GM20431 (cell line): ENCODE measurements around the gene CHAC1.
"Not testable (repeated sequence)": the region's sequence is repeated elsewhere in the genome, so short reads cannot be mapped to it uniquely, and the experiment has no call there.

Experiments
- in situ Hi-C: fragments of 300-500 bp; cut with MseI, MboI; formaldehyde crosslinking; loops from one replicate; pipeline ENCODE4 v1.15.0; 2020; ENCODE audit warnings: low sequenced_read_pairs; ENCODE audit not compliant: unreplicated experiment

Gene CHAC1

DNA sequence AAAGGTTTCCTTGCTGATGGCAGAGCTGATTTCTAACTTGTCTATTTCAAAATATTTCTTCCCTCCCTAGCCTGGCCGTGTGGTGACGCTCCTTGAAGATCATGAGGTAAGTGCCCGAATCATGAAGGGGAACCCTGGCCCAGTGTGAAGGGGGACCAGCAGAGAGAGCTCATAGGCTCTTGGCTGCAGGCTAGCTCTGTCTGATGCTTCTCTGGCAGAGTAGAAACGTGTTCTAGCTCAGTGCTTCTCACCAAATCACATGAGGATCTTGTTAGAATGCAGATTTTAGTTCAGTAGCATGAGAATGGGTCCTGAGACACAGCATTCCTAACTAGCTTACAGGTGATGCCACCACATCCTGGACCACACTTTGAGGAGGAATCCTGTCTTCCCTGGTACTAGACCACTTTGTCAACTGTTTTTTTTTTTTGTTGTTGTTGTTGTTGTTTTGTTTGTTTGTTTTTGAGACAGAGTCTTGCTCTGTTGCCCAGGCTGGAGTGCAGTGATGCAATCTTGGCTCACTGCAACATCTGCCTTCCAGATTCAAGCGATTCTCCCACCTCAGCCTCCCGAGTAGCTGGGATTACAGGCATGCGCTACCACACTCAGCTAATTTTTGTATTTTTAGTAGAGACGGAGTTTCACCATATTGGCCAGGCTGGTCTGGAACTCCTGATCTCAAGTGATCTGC lies 1.0 kb downstream of the CHAC1 start:
- in situ Hi-C loops = not testable (repeated sequence)

DNA sequence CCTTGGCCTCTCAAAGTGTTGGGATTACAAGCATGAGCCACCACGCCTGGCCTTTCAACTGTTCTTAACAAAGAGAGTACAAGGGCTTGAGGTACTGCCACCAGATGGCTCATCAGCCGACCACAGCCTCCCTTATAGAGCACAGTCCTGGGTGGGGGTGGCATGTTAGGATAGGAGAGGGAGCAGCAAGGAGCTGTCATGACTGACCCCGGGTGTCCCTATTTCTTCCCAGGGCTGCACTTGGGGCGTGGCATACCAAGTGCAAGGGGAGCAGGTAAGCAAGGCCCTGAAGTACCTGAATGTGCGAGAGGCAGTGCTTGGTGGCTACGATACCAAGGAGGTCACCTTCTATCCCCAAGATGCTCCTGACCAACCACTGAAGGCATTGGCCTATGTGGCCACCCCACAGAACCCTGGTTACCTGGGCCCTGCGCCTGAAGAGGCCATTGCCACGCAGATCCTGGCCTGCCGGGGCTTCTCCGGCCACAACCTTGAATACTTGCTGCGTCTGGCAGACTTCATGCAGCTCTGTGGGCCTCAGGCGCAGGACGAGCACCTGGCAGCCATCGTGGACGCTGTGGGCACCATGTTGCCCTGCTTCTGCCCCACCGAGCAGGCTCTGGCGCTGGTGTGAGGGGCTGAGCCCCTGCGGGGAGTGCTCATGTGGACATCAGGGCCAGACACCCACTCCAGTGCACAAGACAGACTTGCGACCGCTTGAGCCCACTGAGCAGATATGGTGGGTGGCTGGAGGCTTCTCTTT lies 2.1 kb downstream of the CHAC1 start:
- in situ Hi-C loops = no loop called here

DNA sequence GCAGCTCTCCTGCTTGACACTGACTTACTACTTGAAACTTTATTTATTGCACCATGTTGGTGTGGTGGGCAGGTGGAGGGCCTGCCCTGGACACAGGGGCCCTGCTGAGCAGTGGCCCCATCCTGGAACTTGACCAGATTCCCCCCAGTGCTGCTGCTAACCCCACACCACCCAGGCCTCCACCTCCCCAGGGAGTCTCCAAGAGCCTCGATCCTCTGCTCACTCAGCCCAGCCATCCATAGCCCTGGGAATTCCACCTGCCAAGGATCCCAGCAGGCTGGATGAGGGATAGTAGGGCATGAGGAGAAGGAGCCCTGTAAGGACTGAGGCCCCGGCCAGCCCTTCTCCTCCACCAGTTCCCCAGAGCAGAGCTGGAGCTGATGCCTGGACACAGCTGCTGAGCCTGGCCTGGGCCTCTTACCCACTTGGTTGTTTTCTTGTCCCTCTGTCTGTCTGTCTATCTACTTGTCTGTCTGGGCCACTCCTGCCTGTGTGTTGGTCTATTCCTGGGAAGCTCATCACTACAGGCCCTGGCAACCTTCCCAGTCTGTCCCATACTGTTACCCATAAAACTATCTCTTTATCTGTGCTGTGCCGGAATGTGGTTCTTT lies 2.8 kb downstream of the CHAC1 start:
- in situ Hi-C loops = no loop called here

DNA sequence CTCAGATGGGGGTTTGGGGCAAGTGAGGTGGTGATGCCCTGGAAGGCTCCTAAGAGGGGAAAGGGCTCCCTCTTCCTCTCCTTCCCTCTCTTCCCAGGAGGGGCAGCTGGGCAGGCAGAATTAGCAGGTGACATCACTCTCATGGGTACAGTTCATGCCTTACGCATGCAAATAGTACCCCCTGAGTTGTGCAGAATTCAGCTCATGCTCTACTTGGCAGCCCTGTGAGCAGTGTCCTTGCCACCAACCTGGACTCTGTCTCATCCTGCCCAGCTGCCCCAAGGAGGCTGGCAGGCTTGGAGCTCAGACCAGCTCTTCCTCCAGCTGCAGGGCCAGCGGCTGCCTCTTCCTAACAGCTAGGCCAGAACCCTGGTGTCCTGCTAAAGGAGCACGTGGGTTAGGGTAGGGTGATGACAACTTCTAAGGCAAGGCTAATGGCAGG lies 3.3 kb downstream of the CHAC1 start:
- in situ Hi-C loops = no loop called here

DNA sequence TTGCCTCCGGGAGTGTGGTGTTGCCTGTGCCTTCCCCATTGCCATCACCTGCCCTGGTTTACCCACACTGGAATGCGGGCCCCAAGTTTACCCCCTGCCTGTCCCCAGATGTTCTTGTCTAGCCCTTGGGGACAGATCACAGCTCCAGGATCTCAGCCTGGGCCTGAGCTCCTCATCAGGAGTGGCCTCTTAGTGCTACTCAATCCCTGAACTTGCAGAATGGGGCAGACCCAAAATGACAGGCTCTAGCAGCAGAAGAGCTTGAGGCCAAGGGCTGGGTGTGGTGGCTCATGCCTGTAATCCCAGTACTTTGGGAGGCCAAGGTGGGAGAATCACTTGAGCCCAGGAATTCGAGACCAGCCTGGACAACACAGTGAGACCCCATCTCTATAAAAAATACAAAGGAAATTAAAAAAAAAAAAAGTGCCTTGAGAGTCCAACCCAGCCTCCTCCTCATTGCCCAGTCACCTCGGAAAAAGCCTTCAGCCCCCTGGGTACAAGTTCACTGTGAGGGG lies 3.8 kb downstream of the CHAC1 start:
- in situ Hi-C loops = no loop called here

DNA sequence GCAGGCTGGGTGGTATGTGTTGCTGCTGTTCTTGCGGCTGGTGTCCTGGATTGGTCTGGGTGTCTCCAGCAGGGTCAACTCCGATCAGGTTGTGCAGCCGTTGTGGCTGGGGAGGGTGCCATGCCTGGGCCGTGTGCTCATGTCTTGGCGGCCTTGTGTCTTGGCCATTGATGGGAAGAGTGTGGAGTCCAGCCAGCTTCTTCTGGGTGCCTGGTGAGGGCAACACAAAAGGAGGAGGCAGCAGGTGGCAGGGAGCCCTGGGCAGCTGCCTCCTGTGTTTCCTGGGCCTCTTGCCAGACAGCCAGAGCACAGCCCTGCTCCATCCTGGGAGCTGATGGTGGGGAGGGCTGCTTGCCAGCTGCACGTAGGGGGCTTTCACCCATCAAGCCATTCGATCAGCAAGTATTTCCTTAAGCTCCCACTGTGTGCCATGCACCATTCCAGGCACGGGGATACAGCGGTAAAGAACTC lies 4.3 kb downstream of the CHAC1 start:
- in situ Hi-C loops = no loop called here

DNA sequence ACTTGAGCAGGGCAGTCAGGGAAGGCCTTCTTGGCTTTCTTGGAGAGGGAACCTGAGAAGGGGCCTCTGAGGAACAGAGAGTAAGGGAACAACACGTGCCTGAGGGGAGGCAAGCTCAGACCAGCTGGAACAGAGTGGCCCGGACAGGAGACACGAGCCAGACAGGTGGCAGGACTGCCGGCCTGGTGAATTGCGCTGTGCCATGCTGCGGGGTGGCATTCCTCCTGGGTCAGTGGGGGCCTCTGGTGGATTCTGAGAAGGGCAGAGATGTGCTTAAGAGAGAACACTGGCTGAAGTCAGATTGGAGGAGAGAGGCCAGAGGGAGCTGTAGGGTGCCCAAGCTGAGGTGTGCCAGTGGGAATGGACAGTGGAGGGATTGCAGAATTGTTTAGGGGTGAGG lies 4.9 kb downstream of the CHAC1 start:
- in situ Hi-C loops = no loop called here

DNA sequence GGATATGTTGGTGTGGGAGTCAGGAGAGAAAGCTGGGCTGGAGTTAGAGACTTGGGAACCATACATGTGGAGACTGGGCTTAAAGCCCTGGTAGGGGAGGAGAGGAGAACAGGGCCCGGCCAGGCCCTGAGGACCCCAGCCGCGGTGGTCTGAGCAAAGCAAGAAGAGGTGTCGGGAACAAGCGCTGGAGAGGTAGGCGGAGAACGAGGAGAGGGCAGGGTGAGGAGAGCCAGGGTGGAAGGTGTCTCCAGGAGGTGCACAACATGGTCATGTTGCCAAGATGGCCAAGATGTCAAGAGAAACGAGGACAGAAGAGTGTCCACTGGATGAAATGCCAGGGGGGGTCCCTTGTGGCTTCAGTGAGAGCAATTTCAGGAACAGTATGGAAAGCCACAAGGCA lies 5.5 kb downstream of the CHAC1 start:
- in situ Hi-C loops = no loop called here

DNA sequence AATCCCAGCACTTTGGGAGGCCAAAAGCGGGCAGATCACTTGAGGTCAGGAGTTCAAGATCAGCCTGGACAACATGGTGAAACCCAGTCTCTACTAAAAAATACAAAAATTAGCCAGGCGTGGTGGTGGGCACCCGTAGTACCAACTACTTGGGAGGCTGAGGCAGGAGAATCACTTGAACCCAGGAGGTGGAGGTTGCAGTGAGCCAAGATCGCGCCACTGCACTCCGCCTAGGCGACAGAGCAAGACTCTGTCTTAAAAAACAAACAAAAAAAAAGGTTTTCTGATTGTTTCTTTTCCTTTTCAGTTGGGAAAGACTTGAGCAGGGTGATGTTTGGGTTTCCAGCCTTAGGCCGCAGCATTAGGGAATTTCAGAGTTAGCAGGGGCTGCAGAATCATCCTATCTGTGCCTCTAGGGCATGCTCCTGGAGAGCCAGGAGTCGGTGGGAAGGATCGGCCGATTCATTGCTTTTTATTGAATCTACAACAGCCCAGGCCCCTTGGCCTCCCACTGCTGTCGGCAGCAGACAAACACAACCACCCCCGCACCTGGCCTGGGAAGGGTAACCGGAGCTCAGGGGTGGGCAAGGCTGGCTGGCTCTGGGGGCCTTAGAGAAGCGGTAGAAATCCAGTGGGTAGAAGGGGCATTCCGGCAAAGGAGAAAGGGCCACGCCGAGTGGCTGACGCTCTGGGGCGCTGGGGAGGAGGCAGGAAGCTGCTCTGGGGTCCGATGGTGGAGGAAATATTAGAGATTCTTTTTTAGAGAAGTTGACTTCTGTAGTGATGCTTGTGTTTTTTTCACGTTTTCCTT lies 6.3 kb downstream of the CHAC1 start:
- in situ Hi-C loops = no loop called here

DNA sequence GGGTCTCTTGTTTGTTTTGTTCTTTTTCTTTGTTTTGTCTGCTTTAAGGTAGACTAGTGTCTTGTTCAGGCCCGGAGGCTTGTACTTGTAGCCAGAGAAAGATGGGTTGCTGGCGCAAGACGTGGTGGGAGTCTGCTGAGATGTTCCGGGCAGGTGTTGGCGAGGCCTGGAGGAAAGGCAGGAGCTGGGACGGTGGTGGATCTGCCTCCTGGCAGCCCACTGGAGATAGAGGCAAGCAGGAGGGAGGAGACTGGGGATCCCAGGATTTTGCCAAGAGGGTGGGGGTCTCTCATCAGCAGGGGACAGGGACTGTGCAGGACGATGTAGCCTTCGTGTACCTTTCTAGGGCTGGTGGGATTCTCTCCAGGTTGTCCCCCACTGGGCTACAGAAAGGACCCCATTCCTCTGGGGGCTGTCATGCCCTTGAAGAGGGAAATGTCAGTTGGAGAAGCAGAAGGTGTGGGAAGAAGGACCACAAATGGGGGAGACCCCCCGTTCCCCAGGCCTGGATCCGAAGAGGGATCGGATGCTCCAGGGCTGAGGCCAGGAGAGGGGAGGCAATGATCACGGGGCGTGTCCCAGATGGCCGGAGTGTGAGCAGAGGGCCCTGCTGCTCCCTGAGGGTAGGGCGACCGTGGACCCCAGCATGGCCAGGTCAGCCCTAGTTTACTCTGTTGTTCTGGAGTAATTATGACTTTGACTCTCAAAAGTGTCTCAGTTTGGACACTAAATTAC lies 7.0 kb downstream of the CHAC1 start:
- in situ Hi-C loops = no loop called here

DNA sequence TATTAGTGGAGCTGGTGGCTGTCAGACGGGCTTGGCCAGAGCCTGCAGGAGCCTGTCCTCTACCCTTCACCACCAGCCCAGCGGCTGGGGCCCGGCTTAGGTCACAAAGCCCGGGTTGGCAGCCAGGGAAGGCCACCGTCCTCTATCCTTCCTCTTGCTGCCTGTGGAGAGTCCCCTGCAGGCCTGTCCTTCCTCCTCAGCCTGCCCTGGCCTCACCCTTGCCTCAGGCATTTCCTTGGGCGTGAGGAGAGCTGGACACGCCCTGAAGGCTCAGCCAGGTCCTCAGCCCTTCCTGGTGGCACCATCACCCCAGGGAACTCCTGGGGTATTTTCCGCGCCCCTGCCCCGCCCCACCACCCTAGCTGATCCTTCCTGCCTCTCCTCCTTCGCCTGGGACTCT lies 7.7 kb downstream of the CHAC1 start:
- in situ Hi-C loops = no loop called here

DNA sequence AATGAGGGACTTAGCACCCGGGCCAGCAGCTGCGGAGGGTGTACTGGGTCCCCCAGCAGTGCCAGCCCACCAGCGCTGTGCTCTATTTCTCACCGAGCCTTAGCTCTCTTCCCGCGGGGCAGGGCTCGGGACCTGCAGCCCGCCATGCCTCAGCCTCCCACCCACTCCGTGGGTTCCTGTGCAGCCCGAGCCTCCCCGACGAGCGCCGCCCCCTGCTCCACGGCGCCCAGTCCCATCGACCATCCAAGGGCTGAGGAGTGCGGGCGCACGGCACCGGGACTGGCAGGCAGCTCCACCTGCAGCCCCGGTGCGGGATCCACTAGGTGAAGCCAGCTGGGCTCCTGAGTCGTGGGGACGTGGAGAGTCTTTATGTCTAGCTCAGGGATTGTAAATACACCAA lies 8.5 kb downstream of the CHAC1 start:
- in situ Hi-C loops = not testable (repeated sequence)

DNA sequence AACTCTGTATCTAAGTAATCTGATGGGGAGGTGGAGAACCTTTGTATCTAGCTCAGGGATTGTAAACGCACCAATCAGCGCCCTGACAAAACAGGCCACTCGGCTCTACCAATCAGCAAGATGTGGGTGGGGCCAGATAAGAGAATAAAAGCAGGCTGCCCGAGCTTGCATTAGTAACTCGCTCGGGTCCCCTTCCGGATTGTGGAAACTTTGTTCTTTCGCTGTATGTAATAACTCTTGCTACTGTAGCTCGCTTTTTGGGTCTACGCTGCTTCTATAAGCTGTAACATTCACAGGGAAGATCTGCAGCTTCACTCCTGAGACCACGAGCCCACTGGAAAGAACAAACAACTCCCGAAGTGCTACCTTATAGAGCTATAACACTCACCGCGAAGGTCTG lies 9.0 kb downstream of the CHAC1 start:
- in situ Hi-C loops = not testable (repeated sequence)

DNA sequence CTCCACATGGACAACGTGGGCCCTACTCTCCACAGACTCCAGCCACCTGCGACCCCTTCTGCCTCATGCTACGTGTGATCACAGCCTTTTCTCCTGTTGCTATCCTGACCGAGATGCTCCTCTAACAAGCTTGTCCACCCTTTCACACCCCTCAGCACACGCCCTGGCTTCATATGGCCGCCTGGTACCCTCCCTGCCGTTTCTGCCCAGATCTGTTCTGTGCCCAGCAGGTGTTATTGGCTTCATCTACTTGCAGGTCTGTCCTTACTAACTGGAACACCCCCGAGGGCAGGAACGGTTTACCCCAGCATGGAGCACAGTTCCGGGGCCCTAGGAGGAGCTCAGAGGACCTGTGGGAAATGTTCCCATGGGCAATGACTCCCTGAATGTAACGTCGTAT lies 9.9 kb downstream of the CHAC1 start:
- in situ Hi-C loops = no loop called here

DNA sequence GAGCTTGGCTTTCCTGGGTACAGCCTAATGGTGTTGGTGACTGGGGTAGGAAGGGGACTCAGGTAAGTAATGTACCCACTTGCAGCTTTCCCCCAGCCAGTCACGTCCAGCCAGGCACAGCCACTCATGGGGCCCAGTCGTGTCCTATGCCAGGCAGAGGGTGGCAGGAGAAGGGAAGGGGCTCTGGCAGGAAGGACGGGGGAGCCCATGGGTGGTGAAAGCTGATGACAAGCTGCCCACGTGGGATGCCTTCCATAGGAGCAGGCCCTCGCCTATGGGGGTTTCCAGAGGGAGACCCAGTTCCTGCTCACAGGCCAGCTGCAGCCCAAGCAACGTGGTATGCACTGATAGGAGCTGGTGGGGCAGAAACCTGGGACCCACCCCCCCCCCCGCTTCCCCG lies 10.7 kb downstream of the CHAC1 start:
- in situ Hi-C loops = no loop called here

DNA sequence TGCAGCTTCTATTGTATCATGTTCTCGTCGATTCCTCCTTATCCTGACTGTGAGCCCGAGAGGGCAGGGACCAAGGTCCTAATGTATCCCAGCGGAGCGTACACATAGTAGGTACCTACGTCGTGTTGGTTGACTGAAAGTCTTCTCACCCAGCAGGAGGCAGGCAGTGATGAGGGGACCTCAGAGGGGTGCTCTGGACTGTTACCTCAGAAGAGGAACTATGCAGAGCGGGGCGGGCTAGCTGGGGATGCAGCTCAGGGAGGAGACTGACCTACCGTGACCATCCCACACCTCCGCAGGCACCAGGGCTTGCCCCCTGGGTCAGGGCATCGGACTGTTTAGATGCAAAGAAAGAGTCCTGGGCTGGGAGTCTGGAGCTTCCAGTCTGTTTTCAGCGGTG lies 11.4 kb downstream of the CHAC1 start:
- in situ Hi-C loops = no loop called here

DNA sequence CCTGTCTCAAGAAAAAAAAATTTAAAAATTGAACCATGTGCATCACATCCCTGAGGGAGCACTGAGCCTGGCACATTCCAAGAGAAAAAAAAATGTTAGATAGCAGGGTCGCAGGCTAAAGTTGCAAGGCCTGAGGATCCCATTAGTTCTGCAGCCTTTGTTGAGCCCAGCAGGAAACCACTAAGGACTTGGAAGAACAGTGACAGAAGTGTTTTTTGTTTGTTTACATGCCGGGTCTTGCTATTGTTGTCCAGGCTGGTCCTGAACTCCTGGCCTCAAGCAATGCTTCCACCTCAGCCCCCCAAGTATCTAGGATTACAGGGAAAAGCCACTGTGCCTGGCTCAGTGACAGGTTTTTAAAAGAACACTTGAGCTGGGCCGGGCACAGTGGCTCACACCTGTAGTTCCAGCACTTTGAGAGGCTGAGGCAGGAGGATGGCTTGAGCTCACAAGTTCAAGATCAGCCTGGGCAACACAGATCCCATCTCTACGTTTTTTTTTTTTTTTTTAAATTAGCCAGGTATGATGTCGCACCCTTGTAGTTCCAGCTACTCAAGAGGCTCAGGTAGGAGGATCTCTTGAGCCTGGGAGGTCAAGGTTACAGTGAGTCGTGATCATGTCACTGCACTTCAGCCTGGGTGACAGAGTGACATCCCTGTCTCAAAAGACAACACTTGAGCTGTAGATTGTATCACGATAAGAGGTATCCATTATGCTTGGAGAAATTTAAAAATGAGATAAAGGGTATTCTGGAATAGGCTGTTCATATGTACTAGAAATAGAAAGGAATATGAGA lies 15.2 kb downstream of the CHAC1 start:
- in situ Hi-C loops = no loop called here

DNA sequence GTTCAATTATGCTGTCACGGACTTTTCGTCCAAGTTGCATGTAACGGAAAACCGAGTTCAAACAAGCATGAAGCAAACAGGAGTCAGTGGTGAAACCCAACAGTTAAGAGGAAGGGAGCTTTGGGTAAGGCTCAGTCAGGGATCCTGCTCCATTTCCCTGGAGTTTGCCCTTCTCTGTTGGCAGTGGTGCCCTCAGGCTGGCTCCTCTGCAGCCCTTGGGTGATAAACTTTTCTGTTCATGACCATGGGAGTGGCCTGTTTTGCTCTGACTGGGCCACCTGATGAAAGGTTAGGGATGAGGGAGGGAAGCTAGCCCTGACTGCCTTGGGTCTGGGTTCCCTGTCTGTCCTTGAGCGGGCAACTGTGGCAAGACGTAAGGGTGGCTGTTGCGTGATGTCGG lies 16.1 kb downstream of the CHAC1 start:
- in situ Hi-C loops = no loop called here

DNA sequence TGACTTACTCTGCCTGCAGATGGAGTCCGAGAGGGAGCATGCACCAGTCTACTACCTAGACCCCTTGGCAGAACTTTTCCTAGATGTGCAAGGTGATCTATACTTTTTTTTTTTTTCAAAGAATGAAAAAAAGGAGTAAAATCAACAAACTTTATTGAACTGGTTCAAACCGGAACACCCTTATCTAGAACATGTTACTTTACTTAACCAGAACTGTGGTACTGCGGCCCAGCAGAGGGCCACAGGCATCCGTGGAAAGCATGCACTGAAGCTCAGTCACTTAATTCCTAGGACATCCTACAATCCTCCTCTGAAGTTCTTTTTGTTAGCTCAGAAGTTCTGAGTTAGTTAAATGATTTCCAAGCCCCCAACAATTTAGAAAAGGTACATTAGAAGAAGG lies 21.6 kb downstream of the CHAC1 start:
- in situ Hi-C loops = no loop called here
